HCT116 (cell line): ENCODE measurements around the gene SCNN1B. TPM values are rescaled to one million over a fixed set of nuclear protein-coding genes. Genes with fewer than 3 reads are reported as not detected.

Source experiments
- ATAC-seq: fragments of 200-7000 bp; cut with Tn5 transposase; 2 replicates; pipeline ENCODE4 v1.9.1; 2020; ENCODE audit warnings: mild to moderate bottlenecking, moderate library complexity
- BruUV-seq: library from RNA; stranded (reverse); fragments of 400-500 nt; replicated peaks from 2 replicates; lab custom pipeline; 2021; lab: Mats Ljungman, UMichigan
- CTCF ChIA-PET: fragments of 300-600 bp; sonication (Branson Sonifier 250); formaldehyde crosslinking; loops from one replicate; lab custom pipeline; 2021; ENCODE audit warnings: antibody characterized with exemption; lab: Charles Lee
- POLR2A ChIA-PET: fragments of 300-600, 350-600 bp; sonication (Branson Sonifier 250); formaldehyde crosslinking; loops from one replicate; lab custom pipeline; 2021; ENCODE audit warnings: antibody characterized with exemption; lab: Charles Lee
- RAD21 ChIA-PET, 2 experiments: fragments of 300-600 bp; sonication (Branson Sonifier 250); formaldehyde crosslinking; loops; one replicate each; lab custom pipeline; 2023; ENCODE audit warnings: low total read pairs in 2 of 2; ENCODE audit not compliant: uncharacterized antibody in 2 of 2, unreplicated experiment in 2 of 2, low non-redundant PET in 1 of 2; lab: Charles Lee
- DNase-seq: peaks from one replicate; pipeline ENCODE4 v3.0.0-alpha.2; 2010; ENCODE audit warnings: low read depth, low spot score
- H2AFZ ChIP-seq: fragments of 200-600 bp; shearing (Covaris generic), sonication (generic); 2 replicates; pipeline ENCODE4 v1.6.1; 2017; ENCODE audit warnings: low read depth, mixed run types, mixed read lengths, antibody characterized with exemption, low read length; ENCODE audit not compliant: poor library complexity, severe bottlenecking
- H3K27ac ChIP-seq: 2 replicates; pipeline ENCODE4 v1.5.1; 2012; ENCODE audit warnings: low read depth, low read length
- H3K27me3 ChIP-seq: fragments of 200-600 bp; sonication (generic); 2 replicates; pipeline ENCODE4 v1.6.1; 2016; ENCODE audit warnings: mixed run types, low read length, mixed read lengths; ENCODE audit not compliant: insufficient read depth
- H3K36me3 ChIP-seq, 2 experiments: fragments of 200-500 bp in 1 of 2; fragments of 200-600 bp in 1 of 2; sonication (Bioruptor generic) in 1 of 2; sonication (generic) in 1 of 2; 2 replicates each; pipeline versions ENCODE4 v1.5.1 to v1.6.1; 2014 to 2016; ENCODE audit warnings: low read length in 2 of 2, inconsistent platforms in 1 of 2, mixed read lengths in 1 of 2, mixed run types in 1 of 2; ENCODE audit not compliant: insufficient read depth in 2 of 2, control insufficient read depth in 1 of 2
- H3K4me1 ChIP-seq, 2 experiments: fragments of 200-600 bp in 1 of 2; sonication (generic) in 1 of 2; 2 replicates each; pipeline versions ENCODE4 v1.5.1 to v1.6.1; 2012 to 2017; ENCODE audit warnings: low read length in 2 of 2, inconsistent platforms in 1 of 2, mild to moderate bottlenecking in 1 of 2, mixed read lengths in 1 of 2, mixed run types in 1 of 2, moderate library complexity in 1 of 2; ENCODE audit not compliant: insufficient read depth in 2 of 2, control insufficient read depth in 1 of 2
- H3K4me2 ChIP-seq: fragments of 200-600 bp; sonication (generic); 2 replicates; pipeline ENCODE4 v1.6.1; 2017; ENCODE audit warnings: mixed run types, low read length, mixed read lengths
- H3K4me3 ChIP-seq, 2 experiments: fragments of 200-600 bp in 1 of 2; sonication (generic) in 1 of 2; replicated peaks in 1 of 2; 2 replicates each; pipeline ENCODE4 v1.5.1; 2011 to 2016; ENCODE audit warnings: low read length in 2 of 2, control low read depth in 1 of 2, low read depth in 1 of 2, mild to moderate bottlenecking in 1 of 2, mixed read lengths in 1 of 2, mixed run types in 1 of 2
- H3K79me2 ChIP-seq: fragments of 200-600 bp; sonication (generic); 2 replicates; pipeline ENCODE4 v1.6.1; 2017; ENCODE audit warnings: mild to moderate bottlenecking, mixed run types, low read length, moderate library complexity, mixed read lengths; ENCODE audit not compliant: insufficient read depth
- H3K9ac ChIP-seq: fragments of 200-600 bp; sonication (generic); 2 replicates; pipeline ENCODE4 v1.6.1; 2016; ENCODE audit warnings: low read length, mixed read lengths
- H3K9me2 ChIP-seq: fragments of 200-600 bp; sonication (generic), shearing (Covaris generic); 2 replicates; pipeline ENCODE4 v1.6.1; 2017; ENCODE audit warnings: mixed run types, mild to moderate bottlenecking, moderate library complexity; ENCODE audit not compliant: insufficient read depth
- H3K9me3 ChIP-seq, 2 experiments: fragments of 200-500 bp in 1 of 2; fragments of 200-600 bp in 1 of 2; sonication (Bioruptor generic) in 1 of 2; sonication (generic) in 1 of 2; 2 replicates each; pipeline ENCODE4 v1.6.1; 2014 to 2017; ENCODE audit warnings: low read length in 2 of 2, mixed read lengths in 2 of 2, inconsistent platforms in 1 of 2, low read depth in 1 of 2, mild to moderate bottlenecking in 1 of 2, mixed run types in 1 of 2, moderate library complexity in 1 of 2; ENCODE audit not compliant: control insufficient read depth in 1 of 2, insufficient read depth in 1 of 2
- H4K20me1 ChIP-seq: fragments of 200-600 bp; sonication (generic), shearing (Covaris generic); 2 replicates; pipeline ENCODE4 v1.6.1; 2017; ENCODE audit warnings: mixed run types, mild to moderate bottlenecking, moderate library complexity; ENCODE audit not compliant: insufficient read depth
- CBX3 ChIP-seq: IDR thresholded peaks from 2 replicates; pipeline ENCODE4 v1.6.1; 2012; ENCODE audit warnings: low read depth
- CEBPB ChIP-seq: IDR thresholded peaks from 2 replicates; pipeline ENCODE4 v1.6.1; 2012; ENCODE audit warnings: low read depth
- CTCF ChIP-seq, 3 experiments: fragments of 200-600 bp in 1 of 3; sonication (generic) in 1 of 3; IDR thresholded peaks in 2 of 3; conservative IDR thresholded peaks in 1 of 3; 2 replicates each; pipeline ENCODE4 v1.5.1; 2012 to 2017; ENCODE audit warnings: low read depth in 2 of 3, low read length in 2 of 3, antibody characterized with exemption in 1 of 3, borderline replicate concordance in 1 of 3, control low read depth in 1 of 3, mild to moderate bottlenecking in 1 of 3, mixed read lengths in 1 of 3, mixed run types in 1 of 3, moderate library complexity in 1 of 3; ENCODE audit not compliant: insufficient read depth in 1 of 3
- EZH2phosphoT487 ChIP-seq: fragments of 200-600 bp; IDR thresholded peaks from 2 replicates; pipeline ENCODE4 v1.6.1; 2018; ENCODE audit warnings: antibody characterized with exemption, borderline replicate concordance
- FOSL1 ChIP-seq: IDR thresholded peaks from 2 replicates; pipeline ENCODE4 v1.6.1; 2012; ENCODE audit warnings: low read depth
- JUND ChIP-seq: IDR thresholded peaks from 2 replicates; pipeline ENCODE4 v1.6.1; 2012
- MAX ChIP-seq: IDR thresholded peaks from 2 replicates; pipeline ENCODE4 v1.6.1; 2012
- RAD21 ChIP-seq: IDR thresholded peaks from 2 replicates; pipeline ENCODE4 v1.6.1; 2012; ENCODE audit warnings: low read depth, mild to moderate bottlenecking
- SIN3A ChIP-seq: IDR thresholded peaks from 2 replicates; pipeline ENCODE4 v1.6.1; 2012; ENCODE audit warnings: low read depth
- SRF ChIP-seq: IDR thresholded peaks from 2 replicates; pipeline ENCODE4 v1.6.1; 2012; ENCODE audit warnings: low read depth
- TCF7L2 ChIP-seq: IDR thresholded peaks from 2 replicates; pipeline ENCODE4 v1.7.0; 2011; ENCODE audit warnings: borderline replicate concordance, inconsistent platforms; ENCODE audit not compliant: insufficient read depth, insufficient read length; ENCODE audit errors: extremely low read depth
- ZNF274 ChIP-seq: fragments of 200-500 bp; sonication (Bioruptor generic); IDR thresholded peaks from 2 replicates; pipeline ENCODE4 v1.6.1; 2014; ENCODE audit warnings: mild to moderate bottlenecking, low read depth, low read length, inconsistent platforms
- intact Hi-C: fragments of 100-400 bp; cut with micrococcal nuclease; formaldehyde crosslinking; loops from 2 replicates; pipeline ENCODE4 v1.10.0; 2022
- total RNA-seq: library from RNA; stranded (reverse); gene quantifications from one replicate; pipeline ENCODE4 v1.2.1, GENCODE V29; 2021; ENCODE audit not compliant: unreplicated experiment
- TF ChIP-seq, protein P1 (sequence below): IDR thresholded peaks from 2 replicates; pipeline ENCODE4 v1.6.1; 2012; ENCODE audit warnings: low read depth
- TF ChIP-seq, protein P2 (sequence below): IDR thresholded peaks from 2 replicates; pipeline ENCODE4 v1.6.1; 2012

Gene SCNN1B
- total RNA-seq, 1 experiment from 2014 or later = 0.37 TPM

GRCh38 chr16:23279721-23280153 is 22.4 kb upstream of the SCNN1B start (continued):
- TF ChIP-seq, protein P1, sequence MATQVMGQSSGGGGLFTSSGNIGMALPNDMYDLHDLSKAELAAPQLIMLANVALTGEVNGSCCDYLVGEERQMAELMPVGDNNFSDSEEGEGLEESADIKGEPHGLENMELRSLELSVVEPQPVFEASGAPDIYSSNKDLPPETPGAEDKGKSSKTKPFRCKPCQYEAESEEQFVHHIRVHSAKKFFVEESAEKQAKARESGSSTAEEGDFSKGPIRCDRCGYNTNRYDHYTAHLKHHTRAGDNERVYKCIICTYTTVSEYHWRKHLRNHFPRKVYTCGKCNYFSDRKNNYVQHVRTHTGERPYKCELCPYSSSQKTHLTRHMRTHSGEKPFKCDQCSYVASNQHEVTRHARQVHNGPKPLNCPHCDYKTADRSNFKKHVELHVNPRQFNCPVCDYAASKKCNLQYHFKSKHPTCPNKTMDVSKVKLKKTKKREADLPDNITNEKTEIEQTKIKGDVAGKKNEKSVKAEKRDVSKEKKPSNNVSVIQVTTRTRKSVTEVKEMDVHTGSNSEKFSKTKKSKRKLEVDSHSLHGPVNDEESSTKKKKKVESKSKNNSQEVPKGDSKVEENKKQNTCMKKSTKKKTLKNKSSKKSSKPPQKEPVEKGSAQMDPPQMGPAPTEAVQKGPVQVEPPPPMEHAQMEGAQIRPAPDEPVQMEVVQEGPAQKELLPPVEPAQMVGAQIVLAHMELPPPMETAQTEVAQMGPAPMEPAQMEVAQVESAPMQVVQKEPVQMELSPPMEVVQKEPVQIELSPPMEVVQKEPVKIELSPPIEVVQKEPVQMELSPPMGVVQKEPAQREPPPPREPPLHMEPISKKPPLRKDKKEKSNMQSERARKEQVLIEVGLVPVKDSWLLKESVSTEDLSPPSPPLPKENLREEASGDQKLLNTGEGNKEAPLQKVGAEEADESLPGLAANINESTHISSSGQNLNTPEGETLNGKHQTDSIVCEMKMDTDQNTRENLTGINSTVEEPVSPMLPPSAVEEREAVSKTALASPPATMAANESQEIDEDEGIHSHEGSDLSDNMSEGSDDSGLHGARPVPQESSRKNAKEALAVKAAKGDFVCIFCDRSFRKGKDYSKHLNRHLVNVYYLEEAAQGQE = no peak
- TF ChIP-seq CBX3 (no peak), MAX (no peak), SIN3A (no peak)
- TF ChIP-seq, protein P2, sequence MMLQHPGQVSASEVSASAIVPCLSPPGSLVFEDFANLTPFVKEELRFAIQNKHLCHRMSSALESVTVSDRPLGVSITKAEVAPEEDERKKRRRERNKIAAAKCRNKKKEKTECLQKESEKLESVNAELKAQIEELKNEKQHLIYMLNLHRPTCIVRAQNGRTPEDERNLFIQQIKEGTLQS = no peak

DNA sequence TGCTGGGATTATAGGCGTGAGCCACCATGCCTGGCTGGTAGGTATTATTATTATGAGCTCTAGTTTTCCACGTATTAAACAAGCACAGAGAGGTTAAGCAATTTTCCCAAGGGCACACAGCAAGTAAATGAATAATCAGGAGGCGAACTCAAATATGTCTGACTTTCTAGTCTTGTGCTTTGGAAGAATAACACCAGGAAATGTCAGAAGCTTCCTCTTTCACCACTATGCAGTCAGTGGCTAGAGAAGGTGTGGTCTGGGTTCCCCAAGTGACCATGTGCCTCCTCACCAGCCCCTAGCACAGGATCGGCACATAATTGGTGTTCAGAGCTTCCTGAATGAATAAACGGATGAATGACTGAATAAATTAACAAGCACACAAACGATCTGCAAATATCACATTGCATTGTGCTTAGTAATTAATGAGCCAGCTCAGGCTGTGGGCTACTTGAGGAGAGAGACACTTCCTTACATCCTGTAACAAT is 21.6 kb upstream of the SCNN1B start:
- Histone ChIP-seq H3K36me3 (no peaks in the 10 kb centered on the region), H3K79me2 (no peaks in the 10 kb centered on the region), H3K27me3 (peaks cover 19% of the 10 kb centered on the region; the same call in 1 of the 2 replicates), H4K20me1 (no peaks in the 10 kb centered on the region), H3K4me3 (no peak overlapping the region), H2AFZ (no peak overlapping the region), H3K4me1 (no peaks in the 10 kb centered on the region), H3K9ac (no peak overlapping the region), H3K27ac (no peak overlapping the region), H3K9me2 (no peaks in the 10 kb centered on the region), H3K9me3 (no peaks in the 10 kb centered on the region), H3K4me2 (no peak overlapping the region)
- ChIA-PET POLR2A (no interaction called here), CTCF (no interaction called here), RAD21 (no interaction called here)
- no TSS peak for BruUV-seq
- no peak for TF ChIP-seq EZH2phosphoT487
- no peak for TF ChIP-seq RAD21
- TF ChIP-seq SRF = no peak
- TF ChIP-seq ZNF274 = no peak
- no peak for TF ChIP-seq CBX3
- TF ChIP-seq FOSL1 = no peak
- TF ChIP-seq CTCF (IDR thresholded peaks at IDR 0.05 in 2 of 3, conservative IDR thresholded peaks at IDR 0.05 in 1 of 3; ENCODE audit: borderline replicate concordance in 1 of 3, insufficient read depth in 1 of 3, low read depth in 2 of 3, low read length in 2 of 3) = no peak
- TF ChIP-seq SIN3A = no peak
- no peak for TF ChIP-seq TCF7L2
- no peak for TF ChIP-seq JUND
- no peak for TF ChIP-seq CEBPB
- ATAC-seq (no peak), DNase-seq (no peak)
- intact Hi-C loops = no loop called here
